OCI-LY7 (cell line): Measurements from ENCODE around the gene RNF144A.

Experiments used
- CTCF ChIP-seq: fragments of 200-600 bp; sonication (generic); conservative IDR thresholded peaks from 2 replicates; pipeline ENCODE4 v1.5.1; 2014; ENCODE audit warnings: mild to moderate bottlenecking, antibody characterized with exemption, low read length, moderate library complexity, mixed read lengths
- EZH2phosphoT487 ChIP-seq: fragments of 200-600 bp; sonication (generic); IDR thresholded peaks from 2 replicates; pipeline ENCODE4 v1.6.1; 2018; ENCODE audit warnings: low read depth, borderline replicate concordance, mild to moderate bottlenecking, mixed run types, antibody characterized with exemption, low read length, moderate library complexity, mixed read lengths

- TF ChIP-seq CTCF (no peak), EZH2phosphoT487 (no peak)
Measured at GRCh38 chr2:6917761-6918421, 679 bp downstream of the RNF144A start.
